ENCODE data around the gene ZNF205. TPM values are rescaled to one million over a fixed set of nuclear protein-coding genes. Genes with fewer than 3 reads are reported as not detected.

Gene ZNF205
- total and polyA plus RNA-seq, 9 of the 15 experiments (the other 6 are each of a cell fraction or from before 2014, with no cell fraction given): 2.4 to 11.8 (median 5.1) TPM; not detected in 2

GRCh38 chr16:3135126-3135715, 22.8 kb downstream of the ZNF205 start (continued):
- no peak for TF ChIP-seq DPF2 (IDR thresholded peaks at IDR 0.05)
- TF ChIP-seq GABPB1 (CRISPR knock-in tag; IDR thresholded peaks at IDR 0.05): 0 out of 2 replicates have a peak, but pooled peaks have one; percentile 15
- TF ChIP-seq GABPA (tag; conservative IDR thresholded peaks at IDR 0.05; ENCODE audit: low read depth): peak; percentile 89
- no peak for TF ChIP-seq HMG20A (CRISPR knock-in tag; conservative IDR thresholded peaks at IDR 0.05)
- peak; percentile 73 to 94 for TF ChIP-seq UBTF (IDR thresholded peaks at IDR 0.05; ENCODE audit: borderline replicate concordance in 1 of 2, low read depth in 2 of 2, low read length in 2 of 2)
- no peak for TF ChIP-seq XRCC3 (IDR thresholded peaks at IDR 0.05)
- TF ChIP-seq FOXP1 (CRISPR knock-in tag; IDR thresholded peaks at IDR 0.05): no peak
- no peak for TF ChIP-seq ZNF445 (CRISPR knock-in tag; IDR thresholded peaks at IDR 0.05; ENCODE audit: low read depth)
- no peak for TF ChIP-seq MTF1 (CRISPR knock-in tag; IDR thresholded peaks at IDR 0.05; ENCODE audit: borderline replicate concordance)
- peak; percentile 93 for TF ChIP-seq VEZF1 (CRISPR knock-in tag; IDR thresholded peaks at IDR 0.05)
